ENCODE data around the gene CLASP1. TPM values are rescaled to one million over a fixed set of nuclear protein-coding genes. Genes with fewer than 3 reads are reported as not detected.

The CLASP1 gene
- total and polyA plus RNA-seq, 2 of the 8 experiments (the other 6 are each of a cell fraction or from before 2014, with no cell fraction given), result 7.3 to 53.9 TPM

DNA sequence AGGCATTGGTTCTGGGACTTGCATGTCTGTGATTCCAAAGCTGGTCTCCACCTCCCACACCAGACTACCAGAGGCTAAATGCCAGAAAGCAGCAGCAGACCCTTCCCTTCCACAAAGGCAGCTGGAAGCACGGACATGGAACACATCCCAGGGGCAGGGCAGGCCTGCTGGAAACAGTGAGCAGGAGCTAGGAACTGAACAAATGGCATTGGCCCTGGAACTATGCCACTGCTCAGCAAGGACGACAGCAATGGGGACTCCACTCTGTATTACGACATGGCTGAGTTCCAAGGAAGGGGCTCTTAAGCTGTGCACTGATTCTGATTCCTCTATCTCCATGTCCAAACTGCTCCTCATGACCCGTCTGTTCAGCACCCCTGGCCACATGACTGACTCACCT, 286.5 kb downstream of the CLASP1 start:
- DNase-seq (ENCODE audit: low read depth in 1 of 2, low spot score in 2 of 2) (no peak), FAIRE-seq (no peak)
- Histone ChIP-seq H4K5ac (ENCODE audit: insufficient read length, low read depth, low read length) (no peak overlapping the region), H3K4me2 (ENCODE audit: insufficient read depth in 1 of 2, low read depth in 2 of 2, low read length in 2 of 2) (no peak overlapping the region), H2BK20ac (ENCODE audit: low read length) (no peak overlapping the region), H4K20me1 (replicated peaks in 1 of 2; ENCODE audit: control insufficient read depth in 1 of 2, insufficient read depth in 2 of 2, low read length in 2 of 2) (peaks cover 0 to 2% of the 10 kb centered on the region in 2 experiments), H3K4ac (replicated peaks; ENCODE audit: insufficient read length, low read depth, low read length) (no peak overlapping the region), H2BK120ac (replicated peaks; ENCODE audit: low read depth, low read length) (no peak overlapping the region), H3K9ac (replicated peaks in 1 of 4; ENCODE audit: extremely low read depth in 1 of 4, low read depth in 3 of 4, low read length in 3 of 4) (no peak overlapping the region), H3K79me1 (ENCODE audit: low read depth, low read length) (no peaks in the 10 kb centered on the region), H3K14ac (ENCODE audit: insufficient read length) (no peak overlapping the region), H3K4me3 (ENCODE audit: extremely low read depth in 1 of 4, insufficient read depth in 2 of 4, low read depth in 3 of 4, low read length in 4 of 4) (no peak overlapping the region), H3K56ac (replicated peaks; ENCODE audit: insufficient read length, low read depth, low read length) (no peak overlapping the region), H3K4me1 (replicated peaks in 1 of 4; ENCODE audit: control insufficient read depth in 3 of 4, insufficient read depth in 4 of 4, low read length in 3 of 4) (no peaks in the 10 kb centered on the region), H2AK5ac (ENCODE audit: low read depth, low read length) (no peak overlapping the region), H3K79me2 (ENCODE audit: control insufficient read depth in 1 of 2, insufficient read depth in 2 of 2, low read length in 2 of 2) (no peaks in the 10 kb centered on the region), H3K27ac (ENCODE audit: low read depth, low read length) (no peak overlapping the region), H2AFZ (ENCODE audit: low read length) (no peak overlapping the region), H3K27me3 (replicated peaks in 1 of 4; ENCODE audit: control insufficient read depth in 3 of 4, extremely low read depth in 1 of 4, insufficient read depth in 3 of 4, low read length in 3 of 4) (no peaks in the 10 kb centered on the region), H4K91ac (replicated peaks; ENCODE audit: insufficient read length, low read length) (no peak overlapping the region), H2BK5ac (ENCODE audit: low read depth, low read length) (no peak overlapping the region), H3K23me2 (ENCODE audit: low read depth, low read length) (no peaks in the 10 kb centered on the region; the same call in 1 of the 2 replicates), H2BK15ac (ENCODE audit: low read length) (no peak overlapping the region), H2BK12ac (ENCODE audit: low read depth, low read length) (no peak overlapping the region), H3K18ac (ENCODE audit: extremely low read depth, low read length) (no peak overlapping the region), H4K8ac (ENCODE audit: extremely low read depth, insufficient read depth, low read length) (no peak overlapping the region; the same call in 1 of the 2 replicates), H3K36me3 (ENCODE audit: control insufficient read depth in 2 of 4, insufficient read depth in 4 of 4, low read length in 3 of 4) (peaks cover 9 to 46% (median 26%) of the 10 kb centered on the region in 4 experiments), H3K23ac (ENCODE audit: insufficient read length) (no peak overlapping the region), H3K9me3 (ENCODE audit: insufficient read depth in 2 of 2, low read depth in 1 of 2, low read length in 1 of 2) (no peaks in the 10 kb centered on the region)
- ChIA-PET CTCF (ENCODE audit: partially characterized antibody) (interaction anchor here (0.9 to 4.5 kb wide), 5 partner anchors 7 to 262 kb away, joined by 3 to 26 read pairs (median 3); no protein-coding TSS in a partner anchor), POLR2A (ENCODE audit: partially characterized antibody) (interaction anchor here (1.2 kb wide), 1 partner anchor 8 kb away, joined by 3 read pairs; no protein-coding TSS in a partner anchor)
- 88% methylated on average over 4 of the region's 4 CpGs; no CpG with 5 or more reads in 1 of the 2 experiments for WGBS, 2 experiments (ENCODE audit: extremely low coverage in 1 of 2, insufficient coverage in 1 of 2, insufficient read length in 1 of 2, insufficient replicate concordance in 2 of 2, low coverage in 1 of 2, low lambda C conversion rate in 2 of 2, missing lambda C conversion rate in 1 of 2)

Data from H1 (cell line).